ENCODE measurements around the gene CCDC184.
"Not testable (repeated sequence)": the region's sequence is repeated elsewhere in the genome, so short reads cannot be mapped to it uniquely, and the experiment has no call there.

Gene CCDC184

GRCh38 chr12:48183091-48183875 lies at the start of gene CCDC184:
CCDC184 (plus strand) TSS chr12:48183644; CDS start chr12:48184123, 479 bp downstream.
- DNase-seq (ENCODE audit: low read depth in 2 of 3, low spot score in 1 of 3) = peak in 2 of 3 donors; percentile 55 to 58

- DNase-seq (ENCODE audit: low read depth in 2 of 3, low spot score in 1 of 3) = no peak
Observed at GRCh38 chr12:48135027-48135426, 48.4 kb upstream of the CCDC184 start.

- no peak for DNase-seq (ENCODE audit: low read depth in 2 of 3, low spot score in 1 of 3)
Observed at GRCh38 chr12:48142818-48143674, 40.4 kb upstream of the CCDC184 start.

DNA sequence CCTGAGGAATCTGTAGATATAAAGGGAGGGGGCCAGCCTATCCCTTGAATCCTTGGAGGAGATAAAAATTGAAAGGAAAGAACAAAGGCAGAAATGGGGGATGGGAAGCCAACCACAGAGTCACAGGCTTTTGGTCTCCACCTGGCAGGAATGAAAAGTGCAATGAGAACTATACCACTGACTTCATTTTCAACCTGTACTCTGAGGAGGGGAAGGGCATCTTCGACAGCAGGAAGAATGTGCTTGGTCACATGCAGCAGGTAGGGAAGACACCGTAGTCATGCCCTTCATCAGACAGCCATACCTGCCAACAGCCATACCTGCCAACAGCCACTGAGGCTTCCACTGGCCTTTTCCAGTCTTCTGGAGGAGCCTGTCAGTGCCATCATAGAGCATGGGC lies 39.5 kb upstream of the CCDC184 start:
- DNase-seq (ENCODE audit: low read depth in 2 of 3, low spot score in 1 of 3) = no peak

- no peak for DNase-seq (ENCODE audit: low read depth in 2 of 3, low spot score in 1 of 3)
Observed at GRCh38 chr12:48145981-48146380, 37.5 kb upstream of the CCDC184 start.

DNA sequence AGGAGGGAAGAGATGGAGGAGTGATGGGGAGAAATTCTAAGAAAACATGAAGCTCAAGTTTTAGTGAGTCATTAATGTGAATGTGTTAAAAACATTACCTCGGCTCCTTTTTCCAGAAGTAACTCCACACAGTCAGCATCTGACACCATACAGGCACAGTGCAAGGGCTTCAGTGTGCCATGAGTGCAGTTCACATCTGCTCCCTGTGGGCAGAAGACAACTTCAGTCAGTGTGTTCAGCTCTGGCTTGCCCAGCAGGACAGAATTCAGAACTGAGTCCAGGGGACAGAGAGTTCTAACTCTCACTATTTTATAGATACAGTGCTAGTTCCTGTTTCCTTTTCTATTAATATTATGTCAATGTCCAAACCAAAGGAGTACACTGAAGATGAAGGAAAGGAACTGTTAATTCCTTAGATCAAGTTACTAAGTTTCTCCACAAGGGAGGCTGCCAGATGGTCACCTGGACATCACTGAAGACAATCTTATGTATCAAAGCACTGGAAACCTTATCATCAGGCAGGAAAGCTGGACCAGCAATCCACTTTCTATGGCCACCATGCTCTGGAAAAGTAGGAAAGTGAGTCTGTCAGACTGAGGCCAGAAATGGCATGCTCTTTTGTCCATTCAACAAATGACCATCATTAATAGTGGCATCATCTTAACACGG lies 32.2 kb upstream of the CCDC184 start:
- DNase-seq (ENCODE audit: low read depth in 2 of 3, low spot score in 1 of 3) = no peak

- not testable (repeated sequence) for DNase-seq (ENCODE audit: low read depth in 2 of 3, low spot score in 1 of 3)
Observed at GRCh38 chr12:48155786-48156185, 27.7 kb upstream of the CCDC184 start.

DNA sequence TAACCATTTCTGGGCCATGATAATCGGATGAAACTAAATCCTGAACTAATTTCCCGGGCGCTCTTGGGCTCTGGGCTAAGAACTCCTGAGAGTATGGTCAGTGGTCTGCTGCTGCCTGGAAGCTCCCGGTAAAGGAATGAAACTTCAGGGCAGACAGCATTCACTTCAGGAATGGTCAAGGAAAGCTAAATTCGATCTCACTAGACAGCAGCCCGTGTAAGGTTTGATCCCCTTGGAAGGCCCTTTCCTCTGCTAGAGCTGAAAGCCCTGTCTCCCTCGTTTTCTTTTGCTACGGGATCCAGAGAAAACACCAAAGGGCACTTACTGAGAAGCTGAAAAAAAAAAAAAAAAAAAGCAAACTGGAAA lies 26.8 kb upstream of the CCDC184 start:
- no peak for DNase-seq (ENCODE audit: low read depth in 2 of 3, low spot score in 1 of 3)

DNA sequence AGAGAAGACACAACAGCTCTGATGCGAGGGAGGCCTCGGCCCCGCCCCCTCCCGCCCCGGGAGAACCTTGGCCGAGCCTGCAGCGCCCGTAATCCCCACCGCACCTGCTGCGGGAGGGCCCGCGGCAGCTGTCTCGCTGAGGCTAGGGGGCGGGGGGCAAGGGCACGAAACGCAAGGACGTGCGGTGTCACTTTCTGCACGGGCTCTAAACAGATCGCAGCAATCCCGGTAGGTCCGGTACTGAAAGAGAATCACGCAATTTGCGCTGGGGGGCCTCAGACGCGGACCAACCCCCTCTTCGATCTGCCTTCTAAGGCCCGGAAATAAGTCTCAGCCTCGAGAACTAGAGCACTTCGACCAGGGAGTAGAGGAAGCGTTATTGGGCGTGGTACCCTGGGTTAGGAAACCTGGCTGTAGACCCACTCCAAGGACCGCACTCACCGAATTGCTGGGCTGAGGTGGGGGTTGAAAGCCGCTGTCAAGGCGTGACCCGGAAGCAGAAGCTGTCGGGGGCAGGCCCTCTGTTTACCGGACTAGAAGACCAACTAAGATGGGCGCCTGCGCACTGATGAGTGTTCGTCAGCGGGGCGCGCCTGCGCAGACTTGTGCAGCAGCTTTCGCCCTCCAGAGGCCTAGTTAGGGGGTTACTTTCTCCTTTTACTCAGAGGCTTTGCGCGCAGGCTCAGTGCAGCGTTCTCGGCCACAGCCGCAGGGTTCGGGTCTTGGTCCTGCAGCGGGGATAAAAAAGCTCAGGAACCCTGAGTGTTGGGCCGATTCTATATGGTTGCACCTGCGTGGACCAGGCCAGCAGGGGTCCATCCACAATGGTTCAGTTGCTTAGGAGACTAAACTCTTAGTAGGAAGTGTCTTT lies 26.2 kb upstream of the CCDC184 start, which contains the start of gene ASB8:
Gene ASB8, minus strand, starts transcription at position 498 of the 871 bp plus-strand sequence. CDS start 4,019 bp downstream, outside the sequence.
- DNase-seq (ENCODE audit: low read depth in 2 of 3, low spot score in 1 of 3) = peak; percentile 97 to 99 (median 99)

DNA sequence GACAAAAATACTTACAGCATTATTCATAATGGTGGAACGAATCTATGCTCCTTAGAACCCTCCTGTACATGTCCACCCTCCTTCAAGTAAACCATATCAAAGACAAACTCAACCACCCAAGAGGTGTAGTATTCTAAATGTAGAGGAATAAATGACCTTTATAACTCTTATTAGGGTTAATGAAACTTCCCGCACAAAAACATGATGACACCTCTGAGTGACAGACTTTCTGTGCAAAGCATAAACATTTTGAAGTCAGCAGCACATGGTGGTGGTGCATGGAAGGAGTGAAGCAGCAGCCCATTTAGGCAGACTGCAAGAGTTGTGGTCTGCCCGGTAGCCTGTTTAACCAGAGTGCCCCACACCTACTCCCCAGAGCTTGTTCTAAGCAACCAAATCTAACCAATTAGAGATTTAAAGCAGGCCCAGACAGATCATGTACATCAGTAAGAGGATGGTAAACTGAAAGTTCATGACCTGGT lies 25.5 kb upstream of the CCDC184 start:
- DNase-seq (ENCODE audit: low read depth in 2 of 3, low spot score in 1 of 3) = peak in 2 of 3 donors; percentile 8 to 9

DNA sequence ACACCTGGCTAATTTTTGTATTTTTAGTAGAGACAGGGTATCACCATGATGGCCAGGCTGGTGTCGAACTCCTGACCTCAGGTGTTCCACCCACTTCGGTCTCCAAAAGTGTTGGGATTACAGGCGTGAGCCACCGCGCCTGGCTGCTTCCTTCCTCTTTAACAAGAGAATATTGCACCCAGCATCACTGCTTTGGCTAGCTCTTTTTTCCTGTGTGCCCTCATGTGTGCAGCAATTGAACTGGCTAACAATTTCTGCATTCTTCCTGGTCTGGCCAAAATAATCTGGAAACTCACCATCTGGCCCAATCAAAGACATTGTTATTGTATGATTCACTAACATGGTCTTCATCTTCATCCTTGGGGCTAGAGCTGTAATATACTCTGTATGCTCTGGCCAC lies 23.4 kb upstream of the CCDC184 start:
- no peak for DNase-seq (ENCODE audit: low read depth in 2 of 3, low spot score in 1 of 3)

DNA sequence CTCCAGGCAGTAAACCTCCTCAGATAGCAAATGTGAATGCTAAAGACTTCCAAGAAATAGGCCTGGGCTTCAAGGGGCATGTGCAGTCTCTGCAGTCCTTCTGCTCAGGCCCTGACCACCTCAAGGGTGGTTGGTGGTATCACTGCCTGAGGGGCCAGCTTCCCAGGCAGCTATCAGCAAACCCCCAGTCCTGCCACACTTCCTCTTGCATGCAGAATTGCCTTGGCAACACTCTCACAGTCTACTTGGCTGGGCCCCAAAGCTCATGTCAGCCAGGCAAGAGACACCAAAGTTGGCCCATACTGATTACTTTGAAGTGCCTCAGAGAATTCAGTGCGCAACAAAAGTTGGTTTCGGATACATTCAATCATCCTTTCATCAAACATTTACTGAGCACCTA lies 22.6 kb upstream of the CCDC184 start:
- no peak for DNase-seq (ENCODE audit: low read depth in 2 of 3, low spot score in 1 of 3)

DNA sequence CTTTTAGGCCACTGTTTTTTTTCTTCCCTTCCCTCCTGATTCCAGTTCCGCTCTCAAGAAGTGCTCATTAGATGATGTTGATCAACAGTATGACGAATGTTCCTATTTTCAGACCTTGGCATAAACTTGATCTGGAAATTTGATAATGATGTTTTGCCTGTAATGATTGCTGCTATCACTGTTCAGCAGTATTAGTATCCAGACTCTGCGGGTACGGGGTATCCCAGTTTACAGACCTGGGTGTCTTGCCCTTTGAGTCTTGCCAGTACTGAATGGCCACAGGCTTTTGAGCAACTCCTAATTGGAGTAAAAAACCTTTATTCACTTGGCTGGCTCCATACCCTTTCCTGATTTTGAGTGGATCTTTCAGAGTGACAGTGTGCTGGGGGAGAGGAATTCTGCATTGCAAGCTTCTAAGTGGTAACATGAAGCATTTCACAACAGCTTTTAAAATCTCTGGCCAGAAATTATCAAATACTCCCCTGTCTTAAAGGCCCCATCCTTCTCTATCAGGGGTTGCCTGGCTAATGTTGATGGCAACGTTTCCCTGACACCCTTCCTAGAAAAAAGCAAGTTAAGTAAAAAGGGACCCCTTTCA lies 20.2 kb upstream of the CCDC184 start:
- no peak for DNase-seq (ENCODE audit: low read depth in 2 of 3, low spot score in 1 of 3)

DNA sequence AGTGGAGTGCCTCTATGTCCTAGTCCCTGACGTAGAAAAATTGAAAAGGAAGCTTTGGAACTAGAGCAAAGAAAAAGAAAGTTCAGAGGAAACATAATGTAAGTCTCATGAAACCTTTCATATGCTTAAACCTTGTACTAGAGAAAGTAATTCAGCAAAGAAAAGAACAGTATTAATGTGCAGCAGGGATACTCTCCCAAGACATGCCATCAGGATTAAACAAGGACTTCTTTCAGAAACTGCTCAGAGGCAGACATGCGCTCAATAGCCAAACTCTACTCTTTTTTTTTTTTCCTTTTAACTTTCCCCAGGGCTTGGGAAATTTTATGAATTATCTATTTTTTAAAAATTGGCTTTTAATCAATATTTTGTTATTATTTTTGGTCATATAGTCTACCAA lies 19.0 kb upstream of the CCDC184 start:
- DNase-seq (ENCODE audit: low read depth in 2 of 3, low spot score in 1 of 3) = no peak

DNA sequence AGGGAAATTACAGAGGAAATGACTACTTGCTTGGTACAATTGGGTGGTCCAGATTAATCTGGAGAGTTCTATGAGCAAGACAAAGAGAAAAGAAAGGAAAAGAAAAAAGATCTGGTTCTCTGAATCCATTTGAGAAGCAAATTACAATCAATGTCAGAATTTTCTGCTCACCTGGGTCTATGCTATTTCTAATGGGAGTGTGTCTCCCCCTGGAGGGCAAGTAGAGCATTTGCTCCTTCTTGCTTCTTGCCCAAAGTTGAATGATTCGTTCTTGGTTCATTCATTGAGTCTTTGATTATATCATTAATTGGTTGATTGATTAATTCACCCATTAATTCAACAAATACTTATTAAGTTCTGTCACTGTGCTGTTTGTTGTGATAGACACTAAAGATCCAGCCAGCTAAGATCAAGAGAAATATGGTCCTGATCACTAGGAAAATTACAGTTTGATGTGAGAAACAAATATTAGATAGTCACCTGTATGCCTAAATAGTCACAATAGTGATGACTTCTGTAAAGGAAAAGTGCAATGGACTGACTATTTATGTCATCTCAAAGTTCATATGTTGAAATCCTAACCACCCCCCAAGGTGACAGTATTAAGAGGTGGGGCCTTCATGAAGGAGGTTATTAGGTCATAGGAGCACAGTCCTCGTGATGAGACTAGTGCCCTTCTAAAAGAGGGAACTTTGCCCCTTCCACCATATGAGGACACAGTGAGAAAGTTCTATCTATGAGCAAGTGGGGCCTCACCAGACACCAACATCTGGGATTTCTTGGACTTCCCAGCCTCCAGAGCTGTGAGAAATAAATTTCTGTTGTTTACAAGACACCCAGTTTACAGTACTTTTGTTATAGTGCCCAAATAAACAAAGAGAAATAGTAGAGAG lies 18.1 kb upstream of the CCDC184 start:
- peak in 2 of 3 donors; percentile 20 to 63 for DNase-seq (ENCODE audit: low read depth in 2 of 3, low spot score in 1 of 3)

DNA sequence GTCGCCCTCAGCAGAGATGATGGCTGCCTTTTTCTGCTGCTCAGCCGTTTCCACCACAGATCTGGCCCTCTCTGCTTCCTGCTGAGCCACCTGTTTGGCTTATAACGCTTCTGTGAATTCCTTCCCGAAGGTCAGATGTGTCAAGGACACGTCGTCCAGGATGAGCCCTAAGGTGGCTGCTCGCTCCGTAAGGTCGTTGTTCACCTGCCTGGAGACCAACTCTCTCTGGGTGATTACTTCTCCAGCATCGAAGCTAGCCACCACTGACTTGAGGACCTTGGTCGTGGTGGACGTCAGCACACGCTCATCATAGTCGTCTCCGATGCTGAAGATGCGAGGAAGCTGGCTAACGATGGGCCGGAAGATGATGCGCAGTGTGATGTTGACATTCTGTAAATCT lies 14.4 kb upstream of the CCDC184 start:
- no peak for DNase-seq (ENCODE audit: low read depth in 2 of 3, low spot score in 1 of 3)

DNA sequence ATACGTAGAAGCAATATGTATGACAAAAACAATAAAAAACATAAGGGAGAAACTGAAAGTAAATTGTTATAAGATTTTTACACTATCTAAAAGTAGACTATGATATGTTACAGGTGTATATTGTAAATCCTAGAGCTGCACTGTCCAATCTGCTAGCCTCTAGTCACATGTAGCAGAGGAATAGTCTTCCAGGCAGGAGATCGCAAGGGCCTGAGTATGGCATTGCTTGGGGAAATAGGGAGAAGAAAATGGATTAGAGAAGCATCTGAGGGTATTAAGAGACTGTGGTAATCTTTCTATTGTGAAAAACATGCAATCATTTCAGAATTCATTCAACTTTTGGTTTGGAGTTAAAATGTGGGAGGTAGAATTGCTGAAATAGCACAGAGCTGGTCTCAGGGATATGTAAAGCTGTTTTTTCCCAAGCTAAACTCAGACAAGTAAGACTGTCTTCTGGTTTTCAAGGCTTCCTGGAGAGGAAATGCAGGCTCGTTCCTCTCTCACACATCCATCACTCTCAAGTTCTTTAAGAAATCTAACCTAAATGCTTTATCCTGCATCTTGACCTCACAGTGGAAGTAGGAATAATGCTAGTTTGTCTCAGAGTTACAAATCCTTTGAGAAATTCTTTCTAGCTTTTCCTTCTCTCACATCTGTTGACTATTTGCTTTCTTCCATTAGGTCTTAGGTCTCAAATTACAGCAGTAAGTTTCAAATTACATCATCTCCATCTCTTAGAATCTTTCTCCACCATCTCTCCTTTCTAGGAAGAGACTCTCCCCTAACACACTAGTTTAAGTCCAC lies 7.6 kb upstream of the CCDC184 start:
- DNase-seq (ENCODE audit: low read depth in 2 of 3, low spot score in 1 of 3) = no peak

- no peak for DNase-seq (ENCODE audit: low read depth in 2 of 3, low spot score in 1 of 3)
Observed at GRCh38 chr12:48176417-48176751, 7.1 kb upstream of the CCDC184 start.

Measured in stimulated activated CD4-positive, alpha-beta T cell treated with anti-CD3 and anti-CD28 coated beads, Interleukin-12 subunit alpha, Interleukin-12 subunit beta, amount 100 ng/mL, for 48 hours (primary cell).